WTC11 (cell line): ENCODE data around the gene HNRNPR. TPM values are rescaled to one million over a fixed set of nuclear protein-coding genes. Genes with fewer than 3 reads are reported as not detected.

Experiments
- ATAC-seq: fragments of 200-7000 bp; cut with Tn5 transposase; 2 replicates; pipeline ENCODE4 v1.10.0; 2021; ENCODE audit warnings: mild to moderate bottlenecking, moderate library complexity
- CTCF ChIA-PET: fragments of 300-600 bp; sonication (Branson Sonifier 250); formaldehyde crosslinking; loops from one replicate; lab custom pipeline; 2021; ENCODE audit warnings: antibody characterized with exemption; lab: Charles Lee
- POLR2A ChIA-PET: fragments of 350-600 bp; sonication (Branson Sonifier 250); formaldehyde crosslinking; loops from one replicate; lab custom pipeline; 2021; ENCODE audit warnings: antibody characterized with exemption; lab: Charles Lee
- DNase-seq: peaks from one replicate; pipeline ENCODE4 v3.0.0; 2021; ENCODE audit warnings: low spot score
- H3K27ac Mint-ChIP-seq: 2 replicates; pipeline ENCODE4 v1.8.0; 2021; ENCODE audit warnings: mixed read lengths
- H3K27me3 Mint-ChIP-seq: 2 replicates; pipeline ENCODE4 v1.8.0; 2021; ENCODE audit warnings: low read depth, mild to moderate bottlenecking, moderate library complexity, mixed read lengths
- H3K36me3 Mint-ChIP-seq: 2 replicates; pipeline ENCODE4 v1.8.0; 2021; ENCODE audit warnings: mixed read lengths
- H3K4me1 Mint-ChIP-seq: 2 replicates; pipeline ENCODE4 v1.8.0; 2022; ENCODE audit warnings: mixed read lengths
- H3K4me3 Mint-ChIP-seq: 2 replicates; pipeline ENCODE4 v1.8.0; 2021; ENCODE audit warnings: mild to moderate bottlenecking, moderate library complexity, mixed read lengths
- H3K9me3 Mint-ChIP-seq: 2 replicates; pipeline ENCODE4 v1.8.0; 2021; ENCODE audit warnings: mixed read lengths
- ARID4B ChIP-seq: sonication (generic); formaldehyde crosslinking; IDR thresholded peaks from 2 replicates; pipeline ENCODE4 v1.8.0; 2023; ENCODE audit warnings: missing genetic modification reagents, mild to moderate bottlenecking, borderline replicate concordance
- ATF1 ChIP-seq: sonication (generic); formaldehyde crosslinking; IDR thresholded peaks from 2 replicates; pipeline ENCODE4 v1.8.1; 2023; ENCODE audit warnings: mild to moderate bottlenecking, moderate library complexity, missing genetic modification reagents
- ATF2 ChIP-seq: sonication (generic); formaldehyde crosslinking; IDR thresholded peaks from 2 replicates; pipeline ENCODE4 v1.8.1; 2022; ENCODE audit warnings: low read depth, missing genetic modification reagents, borderline replicate concordance
- ATF6 ChIP-seq: sonication (generic); formaldehyde crosslinking; IDR thresholded peaks from 2 replicates; pipeline ENCODE4 v1.8.1; 2023; ENCODE audit warnings: mild to moderate bottlenecking, missing genetic modification reagents
- CREB1 ChIP-seq: sonication (generic); formaldehyde crosslinking; IDR thresholded peaks from 2 replicates; pipeline ENCODE4 v1.8.0; 2023; ENCODE audit warnings: mild to moderate bottlenecking, missing genetic modification reagents
- E2F1 ChIP-seq: sonication (generic); formaldehyde crosslinking; IDR thresholded peaks from 2 replicates; pipeline ENCODE4 v1.8.0; 2022; ENCODE audit warnings: mild to moderate bottlenecking, missing genetic modification reagents
- E2F4 ChIP-seq: sonication (generic); formaldehyde crosslinking; IDR thresholded peaks from 2 replicates; pipeline ENCODE4 v1.8.1; 2022; ENCODE audit warnings: low read depth, mild to moderate bottlenecking, moderate library complexity, missing genetic modification reagents, borderline replicate concordance
- ERG ChIP-seq: fragments of 250-450 bp; sonication (Bioruptor Pico); IDR thresholded peaks from 2 replicates; pipeline ENCODE4 v1.8.0; 2021; ENCODE audit warnings: mild to moderate bottlenecking
- FOXJ3 ChIP-seq: sonication (generic); formaldehyde crosslinking; IDR thresholded peaks from 2 replicates; pipeline ENCODE4 v1.9.0; 2021; ENCODE audit warnings: missing genetic modification reagents, mild to moderate bottlenecking, borderline replicate concordance
- GRHL2 ChIP-seq: fragments of 250-450 bp; sonication (Bioruptor Pico); IDR thresholded peaks from 2 replicates; pipeline ENCODE4 v1.8.0; 2022; ENCODE audit warnings: mild to moderate bottlenecking, moderate library complexity; ENCODE audit not compliant: insufficient replicate concordance, severe bottlenecking
- GTF2I ChIP-seq: fragments of 250-450 bp; sonication (Bioruptor Pico); conservative IDR thresholded peaks from 2 replicates; pipeline ENCODE4 v1.4.0; 2021; ENCODE audit warnings: mild to moderate bottlenecking
- MYBL2 ChIP-seq: sonication (generic); formaldehyde crosslinking; IDR thresholded peaks from 2 replicates; pipeline ENCODE4 v1.8.1; 2023; ENCODE audit warnings: mild to moderate bottlenecking, moderate library complexity, missing genetic modification reagents
- NFYB ChIP-seq: sonication (generic); formaldehyde crosslinking; conservative IDR thresholded peaks from 2 replicates; pipeline ENCODE4 v1.8.0; 2022; ENCODE audit warnings: low read depth, missing genetic modification reagents
- TEAD1 ChIP-seq: sonication (generic); formaldehyde crosslinking; IDR thresholded peaks from 2 replicates; pipeline ENCODE4 v1.8.0; 2022; ENCODE audit warnings: mild to moderate bottlenecking, missing genetic modification reagents
- ZBTB21 ChIP-seq: sonication (generic); formaldehyde crosslinking; IDR thresholded peaks from 2 replicates; pipeline ENCODE4 v1.8.1; 2023; ENCODE audit warnings: mild to moderate bottlenecking, missing genetic modification reagents, borderline replicate concordance
- ZBTB43 ChIP-seq: sonication (generic); formaldehyde crosslinking; IDR thresholded peaks from 2 replicates; pipeline ENCODE4 v1.8.1; 2023; ENCODE audit warnings: mild to moderate bottlenecking, missing genetic modification reagents
- ZNF121 ChIP-seq: sonication (generic); formaldehyde crosslinking; IDR thresholded peaks from 2 replicates; pipeline ENCODE4 v1.8.0; 2023; ENCODE audit warnings: missing genetic modification reagents
- ZNF219 ChIP-seq: sonication (generic); formaldehyde crosslinking; IDR thresholded peaks from 2 replicates; pipeline ENCODE4 v1.8.0; 2023; ENCODE audit warnings: missing genetic modification reagents, mild to moderate bottlenecking, borderline replicate concordance
- ZNF263 ChIP-seq: sonication (generic); formaldehyde crosslinking; IDR thresholded peaks from 2 replicates; pipeline ENCODE4 v1.8.1; 2022; ENCODE audit warnings: low read depth, mild to moderate bottlenecking, moderate library complexity, missing genetic modification reagents
- ZNF416 ChIP-seq: fragments of 250-450 bp; sonication (Bioruptor Pico); IDR thresholded peaks from 2 replicates; pipeline ENCODE4 v1.9.0; 2021; ENCODE audit warnings: mild to moderate bottlenecking, inconsistent platforms
- total RNA-seq: library from RNA; stranded (reverse); gene quantifications from 3 replicates; pipeline ENCODE4 v1.2.3, GENCODE V29; 2021

The HNRNPR gene
- total RNA-seq, 1 experiment from 2014 or later = 178 TPM

GRCh38 chr1:23370330-23370708 lies 26.2 kb upstream of the HNRNPR start (continued):
- TF ChIP-seq E2F4 (CRISPR knock-in tag) (no peak), ATF6 (CRISPR knock-in tag) (no peak), ZNF219 (CRISPR knock-in tag) (no peak), GRHL2 (CRISPR knock-in tag) (no peak), MYBL2 (CRISPR knock-in tag) (no peak), ZNF121 (CRISPR knock-in tag) (no peak), NFYB (CRISPR knock-in tag) (no peak), ZNF416 (CRISPR knock-in tag) (no peak), ERG (CRISPR knock-in tag) (no peak), ZNF263 (CRISPR knock-in tag) (no peak)

- Mint-ChIP-seq H3K36me3 (peaks cover 8% of the 10 kb centered on the region), H3K4me3 (peak within 1 kb of the TSS; percentile 92), H3K27ac (peak within 1 kb of the TSS; percentile 96), H3K4me1 (peaks cover 41% of the 10 kb centered on the region), H3K27me3 (peaks cover 35% of the 10 kb centered on the region), H3K9me3 (peaks cover 9% of the 10 kb centered on the region)
- DNase-seq (no peak), ATAC-seq (no peak)
- ChIA-PET POLR2A (interaction anchor here (0.7 kb wide), 1 partner anchor 25 kb away, joined by 5 read pairs; the partner anchor contains the start of gene HNRNPR), CTCF (interaction anchor here (0.7 to 4.8 kb wide), 2 partner anchors 25 to 35 kb away, joined by 4 to 48 read pairs; partner anchors contain the start of gene HNRNPR)
- no peak for TF ChIP-seq GTF2I
- no peak for TF ChIP-seq CREB1 (CRISPR knock-in tag)
- no peak for TF ChIP-seq ZNF121 (CRISPR knock-in tag)
- TF ChIP-seq ATF1 = no peak
- TF ChIP-seq TEAD1 (CRISPR knock-in tag) = no peak
- no peak for TF ChIP-seq ZBTB43 (CRISPR knock-in tag)
- TF ChIP-seq ATF2 = no peak
- TF ChIP-seq ZBTB21 (CRISPR knock-in tag) = no peak
- no peak for TF ChIP-seq FOXJ3 (CRISPR knock-in tag)
- no peak for TF ChIP-seq ATF6 (CRISPR knock-in tag)
- no peak for TF ChIP-seq ARID4B (CRISPR knock-in tag)
- no peak for TF ChIP-seq E2F1 (CRISPR knock-in tag)
Observed at GRCh38 chr1:23369335-23370013, 25.4 kb upstream of the HNRNPR start, which contains the start of gene ZNF436. ZNF436 (minus strand) TSS chr1:23369836; CDS start chr1:23368005, 1,831 bp downstream.
